Left ventricle myocardium superior (tissue), 1 donor: ENCODE measurements around the gene PTPRN2. TPM values are rescaled to one million over a fixed set of nuclear protein-coding genes. Genes with fewer than 3 reads are reported as not detected.
"Not testable (repeated sequence)": the region's sequence is repeated elsewhere in the genome, so short reads cannot be mapped to it uniquely, and the experiment has no call there.

ENCODE experiments used
- ATAC-seq: fragments of 200-7000 bp; cut with Tn5 transposase; one replicate; pipeline ENCODE4 v1.9.1; 2020; ENCODE audit warnings: mild to moderate bottlenecking, moderate library complexity
- DNase-seq: peaks from one replicate; pipeline ENCODE4 v3.0.0-alpha.2; 2020
- intact Hi-C: fragments of 100-400 bp; cut with micrococcal nuclease; formaldehyde crosslinking; loops from one replicate; pipeline ENCODE4 v1.11.0; 2022
- total RNA-seq: library from RNA; stranded (reverse); fragmentation: NEBNext Ultra II Directional; extraction: Animal tissue kit (Norgen Biotek cat#: 25700); gene quantifications from one replicate; pipeline ENCODE4 v1.2.1, GENCODE V29; 2021
- donor health status: DM: no; HTN: yes; CAD: no; lungs with severe emphysema.

Gene PTPRN2
- total RNA-seq, 1 donor from 2014 or later: 1.3 TPM

GRCh38 chr7:157518514-157519175 lies 1069.0 kb downstream of the PTPRN2 start:
- intact Hi-C loops: no loop called here
- DNase-seq (no peak), ATAC-seq (no peak)

- intact Hi-C loops: no loop called here
- ATAC-seq (no peak), DNase-seq (no peak)
These were observed 1069.7 kb downstream of the PTPRN2 start for GRCh38 chr7:157517782-157518513.

GRCh38 chr7:157516911-157517781 lies 1070.5 kb downstream of the PTPRN2 start:
- intact Hi-C loops: no loop called here
- DNase-seq: no peak

GRCh38 chr7:157516311-157516710 lies 1071.3 kb downstream of the PTPRN2 start:
- ATAC-seq (no peak), DNase-seq (no peak)
- intact Hi-C loops: no loop called here

More at GRCh38 chr7:157516911-157517781, 1070.5 kb downstream of the PTPRN2 start:
- no peak for ATAC-seq

GRCh38 chr7:157515342-157516041 lies 1072.1 kb downstream of the PTPRN2 start:
- intact Hi-C loops: no loop called here
- ATAC-seq (no peak), DNase-seq (no peak)

- no peak for DNase-seq
- ATAC-seq: no peak
- intact Hi-C loops: no loop called here
These were observed 1072.9 kb downstream of the PTPRN2 start for GRCh38 chr7:157514746-157515145.

- DNase-seq (no peak), ATAC-seq (no peak)
- intact Hi-C loops: no loop called here
These were observed 1073.3 kb downstream of the PTPRN2 start for GRCh38 chr7:157514306-157514705.

GRCh38 chr7:157513682-157514081 lies 1073.9 kb downstream of the PTPRN2 start:
- intact Hi-C loops: no loop called here
- no peak for DNase-seq
- no peak for ATAC-seq

GRCh38 chr7:157513162-157513621 lies 1074.4 kb downstream of the PTPRN2 start:
- ATAC-seq (no peak), DNase-seq (no peak)
- intact Hi-C loops: no loop called here

GRCh38 chr7:157509226-157509625 lies 1078.4 kb downstream of the PTPRN2 start:
- ATAC-seq (no peak), DNase-seq (no peak)
- intact Hi-C loops: no loop called here

GRCh38 chr7:157508477-157508881 lies 1079.1 kb downstream of the PTPRN2 start:
- ATAC-seq: no peak
- DNase-seq: no peak
- intact Hi-C loops: no loop called here

- ATAC-seq (no peak), DNase-seq (no peak)
- intact Hi-C loops: no loop called here
These were observed 1079.6 kb downstream of the PTPRN2 start for GRCh38 chr7:157507987-157508386.

GRCh38 chr7:157506268-157506667 lies 1081.4 kb downstream of the PTPRN2 start:
- DNase-seq: no peak
- no peak for ATAC-seq
- intact Hi-C loops: no loop called here

- DNase-seq (no peak), ATAC-seq (no peak)
- intact Hi-C loops: no loop called here
These were observed 1082.0 kb downstream of the PTPRN2 start for GRCh38 chr7:157505646-157506045.

GRCh38 chr7:157503229-157503628 lies 1084.4 kb downstream of the PTPRN2 start:
- intact Hi-C loops: no loop called here
- DNase-seq (no peak), ATAC-seq (no peak)

GRCh38 chr7:157502701-157503111 lies 1084.9 kb downstream of the PTPRN2 start:
- DNase-seq (no peak), ATAC-seq (peak; percentile 56)
- intact Hi-C loops: no loop called here

- DNase-seq (no peak), ATAC-seq (no peak)
- intact Hi-C loops: no loop called here
These were observed 1086.0 kb downstream of the PTPRN2 start for GRCh38 chr7:157501581-157501980.

- DNase-seq, ATAC-seq, intact Hi-C loops: not testable (repeated sequence)
These were observed 1086.6 kb downstream of the PTPRN2 start for GRCh38 chr7:157500989-157501540.
